HEK293T (cell line): ENCODE measurements around the gene KIF1A.

Experiments
- ARNT ChIP-seq: fragments of 450-650 bp; IDR thresholded peaks from 2 replicates; pipeline ENCODE4 v1.6.1; 2017; ENCODE audit warnings: mild to moderate bottlenecking
- BHLHE40 ChIP-seq: fragments of 450-650 bp; IDR thresholded peaks from 2 replicates; pipeline ENCODE4 v1.6.1; 2016; ENCODE audit warnings: mild to moderate bottlenecking, moderate library complexity, borderline replicate concordance
- FOXK2 ChIP-seq: fragments of 450-650 bp; IDR thresholded peaks from 2 replicates; pipeline ENCODE4 v1.6.1; 2016; ENCODE audit warnings: mild to moderate bottlenecking
- FOXM1 ChIP-seq: fragments of 450-650 bp; IDR thresholded peaks from 2 replicates; pipeline ENCODE4 v1.6.1; 2017; ENCODE audit warnings: mild to moderate bottlenecking, borderline replicate concordance
- LEF1 ChIP-seq: fragments of 450-650 bp; IDR thresholded peaks from 2 replicates; pipeline ENCODE4 v1.6.1; 2017; ENCODE audit warnings: mild to moderate bottlenecking, borderline replicate concordance
- SP1 ChIP-seq: fragments of 450-650 bp; IDR thresholded peaks from 2 replicates; pipeline ENCODE4 v1.6.1; 2017
- TARDBP ChIP-seq: fragments of 450-650 bp; IDR thresholded peaks from 2 replicates; pipeline ENCODE4 v1.6.1; 2016

DNA sequence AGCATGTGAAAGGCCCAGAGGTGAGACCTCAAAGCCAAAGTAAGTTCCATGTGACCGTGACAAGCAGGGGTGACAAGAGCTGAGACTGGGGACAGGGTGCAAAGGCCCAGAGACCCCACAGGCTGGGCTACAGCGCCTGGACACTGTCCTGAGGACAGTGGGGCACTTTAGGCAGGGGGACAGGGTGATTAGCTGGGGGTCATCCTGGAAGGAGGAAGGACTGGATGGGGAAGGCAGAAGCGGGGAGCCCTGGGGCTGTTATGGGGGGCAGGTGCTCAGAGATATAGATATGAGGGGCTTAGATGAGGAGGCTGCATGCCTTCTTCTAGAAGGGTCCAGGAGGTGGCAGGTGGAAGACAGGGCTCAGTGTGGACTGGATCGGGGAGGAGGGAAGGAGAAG lies 31.5 kb downstream of the KIF1A start:
- TF ChIP-seq LEF1 (no peak), SP1 (no peak), FOXK2 (no peak), ARNT (no peak), BHLHE40 (no peak), TARDBP (no peak), FOXM1 (no peak)
